HT1080 (cell line): Measurements from ENCODE around the gene CAPRIN2. TPM values are rescaled to one million over a fixed set of nuclear protein-coding genes. Genes with fewer than 3 reads are reported as not detected.
A peak's percentile ranks its signal among the peaks of the same experiment; 100 is the strongest.

ENCODE experiments used
- DNase-seq: peaks from one replicate; pipeline ENCODE4 v3.0.0-alpha.2; 2015; ENCODE audit warnings: low read depth
- total RNA-seq: library from RNA; depleted of rRNA; stranded (reverse); fragments of >200 nt; shearing (Covaris generic); gene quantifications from 2 replicates; pipeline ENCODE4 v1.2.3, GENCODE V29; 2014

Gene CAPRIN2
- total RNA-seq, 1 experiment from 2014 or later, result 26.7 TPM

- no peak for DNase-seq
These were observed 15.1 kb upstream of the CAPRIN2 start for GRCh38 chr12:30769802-30770201.

- DNase-seq, result no peak
These were observed 9.5 kb upstream of the CAPRIN2 start for GRCh38 chr12:30764251-30764650.

DNA sequence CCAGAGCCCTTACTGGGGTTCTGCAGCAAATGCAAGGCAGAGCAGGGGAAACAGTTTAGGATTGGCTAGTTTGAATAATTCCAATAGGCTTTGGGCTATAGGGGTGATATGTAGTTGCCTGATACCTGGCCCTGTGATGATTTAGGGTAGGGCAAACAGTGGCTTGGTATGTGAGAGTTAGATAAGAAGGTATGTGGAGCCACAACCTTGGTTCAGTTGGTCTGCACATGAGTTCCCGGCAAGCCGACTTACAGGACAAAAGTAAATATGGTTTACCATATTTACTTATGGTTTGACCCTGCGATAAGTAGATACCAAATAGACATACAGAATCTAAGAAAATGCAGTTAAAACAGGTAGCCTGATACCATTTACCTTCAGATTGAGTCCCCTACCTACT lies 8.3 kb upstream of the CAPRIN2 start:
- no peak for DNase-seq

- no peak for DNase-seq
These were observed 7.0 kb upstream of the CAPRIN2 start for GRCh38 chr12:30761730-30762129.

DNA sequence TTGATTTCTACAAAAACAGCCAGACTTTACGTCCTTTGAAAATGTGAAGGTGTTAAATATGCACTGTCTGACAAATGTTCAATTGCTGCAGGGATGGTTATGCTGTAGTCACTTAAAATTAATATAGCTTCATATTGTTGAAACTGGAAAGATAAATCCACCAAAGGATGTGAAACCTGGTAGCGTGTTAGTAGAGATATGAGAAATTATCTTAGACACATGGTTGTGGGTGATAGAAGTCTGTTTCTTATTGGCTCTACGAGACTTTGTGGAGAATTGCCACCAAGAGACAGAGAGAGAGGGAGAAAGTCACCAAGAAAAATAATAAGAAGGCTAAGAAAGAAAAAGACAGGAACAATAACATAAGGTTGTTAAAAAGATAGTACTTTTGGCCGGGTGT lies 2.6 kb upstream of the CAPRIN2 start:
- no peak for DNase-seq

DNA sequence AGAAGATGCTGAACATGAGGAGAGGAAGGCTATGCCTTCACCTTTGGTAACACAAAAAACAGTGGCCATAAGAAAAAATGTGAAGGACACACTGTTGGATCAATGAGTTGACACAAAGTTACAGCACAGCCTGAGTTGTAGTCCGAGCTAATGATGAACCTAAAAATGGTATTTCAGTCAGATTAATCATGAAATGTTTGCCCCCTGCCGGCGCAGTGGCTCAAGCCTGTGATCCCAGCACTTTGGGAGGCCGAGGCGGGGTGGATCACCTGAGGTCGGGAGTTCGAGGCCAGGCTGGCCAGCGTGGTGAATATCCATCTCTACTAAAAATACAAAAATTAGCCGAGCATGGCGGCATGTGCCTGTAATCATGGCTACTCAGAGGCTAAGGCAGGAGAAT lies 1.3 kb upstream of the CAPRIN2 start:
- no peak for DNase-seq

DNA sequence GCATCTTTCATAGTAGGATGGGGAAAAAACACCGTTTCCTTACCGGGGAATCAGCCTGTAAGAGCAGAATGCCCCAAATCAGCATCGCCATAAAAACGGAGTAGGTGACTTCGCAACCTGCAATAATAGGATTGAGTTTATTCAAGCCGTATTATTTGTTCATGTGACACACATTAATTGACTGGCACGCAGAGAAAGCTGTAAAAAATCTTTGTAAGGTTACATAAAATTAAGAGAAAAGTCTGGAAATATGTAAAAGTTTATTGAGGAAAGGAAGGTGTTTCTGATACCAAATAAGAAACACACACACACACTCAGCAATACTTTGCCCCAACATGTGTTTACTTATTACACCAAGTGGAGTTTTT lies 628 bp upstream of the CAPRIN2 start:
- no peak for DNase-seq

- no peak for DNase-seq
These were observed 385 bp downstream of the CAPRIN2 start for GRCh38 chr12:30754383-30754749.

GRCh38 chr12:30753751-30754382 lies 884 bp downstream of the CAPRIN2 start:
- DNase-seq, result peak; percentile 20

DNA sequence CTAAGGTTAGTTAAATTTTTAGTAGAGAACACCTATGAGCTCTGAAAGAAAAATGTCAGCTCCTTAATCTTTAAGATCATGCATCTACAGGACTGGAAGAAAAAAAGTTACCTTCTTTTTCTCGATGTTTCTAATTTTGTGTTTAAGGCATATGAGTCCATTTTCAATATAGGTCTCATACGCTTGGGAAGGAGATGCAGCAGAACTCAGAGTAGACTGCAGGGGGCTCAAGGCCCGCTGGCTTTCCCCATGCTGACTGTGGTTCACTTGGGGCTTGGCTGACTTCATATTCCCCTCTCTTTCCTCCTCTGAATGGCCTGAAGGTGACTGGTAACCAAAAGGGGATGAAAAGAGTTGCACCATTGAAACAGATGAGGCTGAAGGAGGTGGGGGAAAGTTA lies 1.5 kb downstream of the CAPRIN2 start:
- DNase-seq, result peak; percentile 76

DNA sequence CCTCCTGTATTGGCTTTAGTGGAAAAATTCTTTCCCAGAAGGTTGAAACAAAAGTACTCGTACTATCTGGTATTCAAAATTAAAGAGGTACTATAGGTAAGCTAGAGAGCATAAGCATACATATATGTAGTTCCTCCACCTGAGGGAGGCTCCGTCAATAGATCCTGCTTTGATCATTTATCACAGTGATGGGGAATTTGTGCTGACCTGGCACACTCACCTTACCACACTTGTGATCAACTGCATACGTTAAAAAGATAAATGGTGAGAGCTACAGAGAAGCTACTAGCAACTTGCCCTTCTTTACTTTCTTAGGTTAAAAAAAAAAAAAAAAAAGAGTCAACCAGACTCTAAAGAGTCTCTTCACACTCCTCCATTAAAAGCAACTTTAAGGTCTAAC lies 2.5 kb downstream of the CAPRIN2 start:
- no peak for DNase-seq

- DNase-seq, result no peak
These were observed 6.6 kb downstream of the CAPRIN2 start for GRCh38 chr12:30748147-30748546.

DNA sequence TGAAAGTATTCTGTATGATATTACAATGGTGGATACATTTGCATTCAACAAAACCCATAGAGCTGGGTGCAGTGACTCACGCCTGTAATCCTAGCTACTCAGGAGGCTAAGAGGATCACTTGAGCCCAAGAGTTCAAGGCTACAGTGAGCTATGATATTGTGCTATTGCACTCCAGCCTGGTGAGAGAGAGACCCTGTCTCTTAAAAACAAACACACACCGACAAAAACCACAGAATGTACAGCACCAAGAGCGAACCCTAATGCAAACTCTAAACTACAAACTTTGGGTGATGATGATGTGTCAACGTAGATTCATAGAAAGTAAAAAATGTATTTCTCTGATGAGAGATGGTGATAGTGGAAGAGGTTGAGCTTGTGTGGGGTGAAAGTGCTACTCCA lies 8.6 kb downstream of the CAPRIN2 start:
- no peak for DNase-seq

- DNase-seq, result no peak
These were observed 10.4 kb downstream of the CAPRIN2 start for GRCh38 chr12:30744321-30744720.

- no peak for DNase-seq
These were observed 14.5 kb downstream of the CAPRIN2 start for GRCh38 chr12:30740274-30740673.

- no peak for DNase-seq
These were observed 15.7 kb downstream of the CAPRIN2 start for GRCh38 chr12:30739020-30739419.

DNA sequence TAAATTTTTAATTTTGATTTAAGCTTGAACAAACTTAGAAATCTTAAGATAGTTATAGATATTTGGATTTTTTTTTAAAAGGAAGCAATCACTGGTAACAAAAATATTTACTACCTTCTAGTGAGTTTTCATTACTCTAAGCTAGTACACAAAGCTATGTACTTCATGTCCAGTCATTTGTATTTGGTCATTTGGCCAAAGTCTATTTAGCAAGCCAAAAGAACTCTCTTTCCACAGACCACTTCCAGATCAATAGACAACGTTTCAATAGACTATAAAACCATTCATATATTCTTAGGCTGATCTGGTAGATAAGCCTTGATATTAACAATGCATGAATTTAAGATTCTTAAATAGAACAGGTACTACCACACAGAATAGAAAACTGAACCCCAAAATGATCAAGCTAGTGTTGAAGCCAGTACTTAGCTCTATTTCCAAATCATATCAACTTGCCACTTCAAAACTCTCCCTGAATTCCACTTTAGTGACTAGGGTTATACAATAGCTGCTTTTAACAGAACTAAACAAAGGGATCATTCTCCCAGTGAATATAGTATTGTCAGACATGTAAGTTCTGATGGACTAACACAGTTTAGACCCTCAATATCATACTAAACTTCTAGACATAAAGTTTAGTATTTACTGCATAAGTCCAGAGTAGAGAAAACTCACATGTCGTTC lies 21.7 kb downstream of the CAPRIN2 start:
- no peak for DNase-seq

- DNase-seq, result no peak
These were observed 24.7 kb downstream of the CAPRIN2 start for GRCh38 chr12:30730011-30730410.

- DNase-seq, result no peak
These were observed 25.2 kb downstream of the CAPRIN2 start for GRCh38 chr12:30729547-30729946.

DNA sequence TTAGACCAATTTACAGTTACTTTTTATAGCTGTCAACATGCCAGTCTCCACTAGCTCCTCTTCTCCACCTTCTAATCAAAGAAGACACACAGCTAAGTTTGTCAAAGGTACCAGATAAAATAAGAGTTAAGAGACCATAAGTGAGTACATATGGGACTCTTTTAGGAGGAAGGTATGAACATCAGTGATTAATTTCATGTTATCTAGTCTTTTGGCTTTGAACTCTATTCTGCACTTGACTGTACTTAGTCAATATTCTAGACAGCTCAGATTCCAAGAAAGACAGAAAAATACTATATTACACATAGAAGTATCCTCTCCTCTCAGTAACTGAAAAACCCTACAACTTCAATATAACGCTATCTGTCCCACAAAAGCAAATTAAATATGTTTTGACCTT lies 28.1 kb downstream of the CAPRIN2 start:
- DNase-seq, result no peak

- DNase-seq, result peak; percentile 80
These were observed 29.0 kb downstream of the CAPRIN2 start for GRCh38 chr12:30725739-30726138.

DNA sequence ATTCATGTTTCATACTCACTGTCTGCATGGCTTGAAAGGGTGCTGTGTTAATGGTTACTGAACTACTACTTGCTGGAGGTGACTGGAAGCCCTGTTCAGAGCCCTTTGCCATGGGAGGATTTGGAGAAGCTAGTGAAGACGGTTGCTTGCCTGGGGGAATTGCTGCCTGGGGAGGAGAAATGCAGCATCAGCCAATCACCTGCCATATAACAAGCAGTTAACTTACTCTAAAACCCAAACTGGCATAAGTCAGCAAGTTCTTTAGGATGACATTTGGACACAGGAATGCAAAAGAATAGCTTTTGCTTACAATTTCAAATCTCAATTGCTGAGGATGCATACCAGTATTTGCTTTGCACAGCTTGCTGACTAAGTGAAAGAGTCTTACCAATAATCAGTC lies 35.7 kb downstream of the CAPRIN2 start:
- peak; percentile 7 for DNase-seq

GRCh38 chr12:30707613-30708342 lies 47.0 kb downstream of the CAPRIN2 start:
- no peak for DNase-seq
